GM08714 (cell line): ENCODE measurements around the gene OCEL1.
A peak's percentile ranks its signal among the peaks of the same experiment; 100 is the strongest.
"Not testable (repeated sequence)": the region's sequence is repeated elsewhere in the genome, so short reads cannot be mapped to it uniquely, and the experiment has no call there.

ENCODE experiments used
- H3K4me3 ChIP-seq: fragments of 200-500 bp; sonication (Bioruptor generic); 2 replicates; pipeline ENCODE4 v1.5.1; 2014; ENCODE audit warnings: mild to moderate bottlenecking, low read length, inconsistent platforms
- ZNF274 ChIP-seq: IDR thresholded peaks from 2 replicates; pipeline ENCODE4 v1.6.1; 2012; ENCODE audit warnings: mild to moderate bottlenecking, low read depth, low read length

Gene OCEL1

DNA sequence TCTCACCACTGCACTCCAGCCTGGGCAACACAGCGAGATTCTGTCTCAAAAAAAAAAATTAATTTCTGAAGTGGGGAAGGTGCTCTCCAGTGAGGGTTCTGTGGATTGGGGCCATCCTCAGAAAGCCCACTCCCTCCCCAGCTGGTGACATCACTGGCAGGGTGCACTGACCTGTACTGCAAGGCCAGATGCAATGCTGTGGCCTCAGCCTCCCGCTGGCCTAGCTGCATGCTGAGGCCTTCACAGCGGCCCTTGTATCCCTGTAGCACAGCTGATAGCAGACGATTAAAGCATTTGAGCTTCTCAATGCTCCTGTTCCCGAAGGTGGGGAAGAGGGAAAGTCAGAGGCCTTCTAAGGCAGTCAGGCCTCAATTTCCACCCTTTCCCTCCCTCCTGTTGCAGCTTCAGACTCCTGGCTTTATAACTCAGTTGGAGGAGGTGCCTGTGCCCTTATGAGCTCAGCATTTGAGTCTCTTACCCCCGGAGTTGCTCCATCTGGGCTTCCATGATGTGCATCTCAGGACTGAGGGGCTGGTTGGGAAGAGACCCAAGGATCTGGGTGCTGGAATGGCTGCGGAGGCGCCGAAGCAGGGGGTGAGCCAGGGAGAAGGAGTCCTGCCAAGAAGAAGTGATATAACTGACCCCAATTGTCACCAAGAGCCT, 33.2 kb downstream of the OCEL1 start:
- TF ChIP-seq ZNF274, result no peak
- no peak overlapping the region for H3K4me3 ChIP-seq

DNA sequence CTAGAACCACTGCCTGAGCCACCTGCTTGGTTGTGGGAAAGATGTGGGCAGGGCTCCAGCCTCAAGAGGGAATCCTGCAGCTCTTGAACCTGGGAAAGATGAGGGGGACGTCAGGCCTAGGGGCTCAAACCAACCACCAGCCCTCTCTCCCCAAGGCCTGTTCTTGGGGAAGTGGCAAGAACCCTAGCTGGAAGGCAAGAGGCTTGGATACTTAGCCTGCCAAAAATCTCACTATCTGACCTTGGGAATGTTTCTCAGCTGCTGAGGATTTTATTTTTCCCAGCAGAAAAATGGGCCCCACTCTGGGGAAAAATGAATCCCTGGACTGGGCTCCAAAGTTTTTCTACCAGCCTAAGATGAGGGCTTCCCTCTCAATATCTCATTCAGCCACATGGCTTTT, 33.9 kb downstream of the OCEL1 start:
- no peak overlapping the region for H3K4me3 ChIP-seq
- TF ChIP-seq ZNF274, result no peak

DNA sequence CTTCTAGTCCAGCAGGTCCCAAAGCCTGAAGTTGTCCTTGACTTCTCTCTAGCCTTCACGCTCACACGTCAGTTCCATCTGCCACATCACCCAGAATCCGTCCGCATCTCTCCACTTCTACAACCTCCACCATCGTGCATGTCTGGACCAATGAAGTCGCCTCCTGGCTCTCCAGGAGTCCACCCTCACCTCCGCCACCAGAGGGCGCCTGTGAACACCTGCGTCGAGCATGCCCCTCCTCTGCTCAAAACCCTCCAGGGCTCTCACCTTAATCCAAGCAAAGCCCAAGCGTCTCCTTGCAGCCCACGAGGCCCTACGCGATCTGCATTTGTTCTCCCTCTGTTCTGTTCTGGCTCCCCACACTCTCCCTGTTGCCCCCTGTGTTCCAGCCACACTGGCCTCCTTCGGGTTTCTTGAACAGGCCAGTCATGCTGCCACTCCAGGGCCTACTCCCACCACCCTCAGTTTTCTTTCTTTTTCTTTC, 34.9 kb downstream of the OCEL1 start:
- TF ChIP-seq ZNF274, result no peak

DNA sequence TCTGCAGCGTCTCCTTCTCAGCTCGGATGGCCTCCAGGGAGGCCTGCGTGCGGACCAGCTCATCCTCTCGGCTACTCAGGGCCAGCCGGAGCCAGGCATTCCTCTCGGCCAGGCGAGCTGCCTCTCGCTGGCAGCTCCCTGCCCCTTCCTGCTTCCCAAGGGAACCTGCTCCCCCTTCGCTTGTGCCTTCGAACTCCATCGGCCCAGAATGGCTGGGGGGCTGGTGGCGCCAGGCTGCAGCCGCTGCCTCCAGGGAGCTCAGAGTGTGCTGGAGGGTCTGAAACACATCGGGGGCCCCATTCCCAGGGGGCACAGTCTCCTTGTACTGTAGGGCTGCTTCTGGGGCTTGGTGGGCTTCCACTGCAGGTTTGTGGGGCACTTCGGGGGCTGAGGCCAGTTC, 36.5 kb downstream of the OCEL1 start:
- TF ChIP-seq ZNF274, result no peak
- no peak overlapping the region for H3K4me3 ChIP-seq

More for the DNA sequence above, 34.9 kb downstream of the OCEL1 start:
- H3K4me3 ChIP-seq, result no peak overlapping the region

DNA sequence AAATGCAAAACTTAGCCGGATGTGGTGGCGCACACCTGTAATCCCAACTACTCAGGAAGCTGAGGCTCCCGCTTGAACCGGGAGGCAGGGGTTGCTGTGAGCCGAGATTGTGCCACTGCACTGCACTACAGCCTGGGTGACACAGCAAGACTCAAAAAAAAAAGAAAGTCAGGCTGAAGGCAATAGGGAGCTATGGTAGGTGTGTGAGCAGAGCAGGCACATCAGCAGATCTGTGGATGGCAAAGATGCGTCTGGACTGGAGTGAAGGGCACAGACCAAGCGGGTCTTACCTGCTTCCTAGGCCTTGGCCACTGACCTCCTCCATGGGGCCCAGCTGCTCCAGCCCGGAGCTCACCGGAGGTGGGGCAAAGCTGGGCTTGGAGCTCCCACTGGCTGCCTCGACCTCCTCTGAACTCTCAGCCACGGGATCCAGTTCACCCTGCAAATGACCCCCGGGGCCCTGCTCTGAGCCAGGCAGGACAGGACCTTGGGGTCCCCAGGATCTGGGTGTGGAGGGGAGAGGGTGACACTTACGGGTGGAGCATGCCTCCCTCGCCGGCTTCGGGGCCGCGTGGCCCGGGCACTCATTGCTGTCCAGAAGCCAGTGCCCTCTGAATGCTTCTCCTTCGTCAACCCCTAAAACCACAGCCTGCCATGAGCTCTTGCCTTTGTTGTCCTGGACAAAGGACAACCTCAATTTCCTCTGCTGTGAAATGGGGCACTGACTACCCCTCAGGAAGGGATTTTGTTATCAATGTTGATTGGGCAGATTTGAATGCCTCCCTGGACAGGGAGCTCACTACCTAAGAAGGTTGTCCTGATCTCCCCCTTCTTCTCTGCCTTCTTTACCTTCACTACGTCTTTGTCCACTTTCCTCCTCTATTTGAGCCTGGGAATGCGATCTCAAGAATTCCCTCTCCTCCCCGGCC, 38.0 kb downstream of the OCEL1 start:
- H3K4me3 ChIP-seq, result no peak overlapping the region
- no peak for TF ChIP-seq ZNF274

DNA sequence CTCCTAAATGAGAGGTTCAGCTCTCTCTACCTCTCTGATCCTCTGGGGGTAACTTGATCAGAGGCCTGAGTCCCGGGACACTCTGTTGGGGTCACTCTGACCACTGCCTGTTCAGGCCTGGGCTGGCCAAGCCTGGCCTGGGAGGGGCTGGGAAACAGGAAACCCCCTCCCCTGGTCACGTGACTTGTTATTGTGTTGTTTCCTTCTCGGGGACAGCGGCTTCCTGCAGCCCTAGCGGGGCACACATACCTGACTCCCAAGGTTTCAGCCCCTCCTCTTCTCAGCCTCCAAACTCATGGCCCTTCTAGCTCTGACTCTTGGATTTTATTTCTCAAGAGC, 38.6 kb downstream of the OCEL1 start, which contains the start of gene USHBP1:
USHBP1 (minus strand) TSS at position 105 of the 339 bp plus-strand sequence. CDS start 446 bp downstream, outside the sequence.
- TF ChIP-seq ZNF274, result no peak
- no peak within 1 kb of the TSS for H3K4me3 ChIP-seq

DNA sequence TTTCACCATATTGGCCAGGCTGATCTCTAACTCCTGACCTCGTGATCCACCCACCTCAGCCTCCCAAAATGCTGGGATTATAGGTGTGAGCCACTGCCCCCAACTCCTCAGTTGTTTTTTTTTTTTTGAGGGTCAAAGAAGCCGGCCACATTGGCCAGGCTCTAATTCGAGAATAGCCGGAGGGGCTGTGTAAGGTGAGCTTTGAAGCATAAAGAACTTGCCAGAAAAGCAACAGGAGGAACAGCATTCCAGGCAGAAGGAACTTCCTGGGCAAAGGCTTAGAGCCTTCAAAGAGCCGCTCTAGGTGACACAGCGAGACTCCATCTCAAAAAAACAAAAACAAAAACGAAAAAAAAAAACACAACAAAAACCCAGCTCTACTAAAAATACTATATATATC, 40.0 kb downstream of the OCEL1 start:
- TF ChIP-seq ZNF274, result no peak
- peak overlapping the region; percentile 36; the same call in 1 of the 2 replicates for H3K4me3 ChIP-seq

DNA sequence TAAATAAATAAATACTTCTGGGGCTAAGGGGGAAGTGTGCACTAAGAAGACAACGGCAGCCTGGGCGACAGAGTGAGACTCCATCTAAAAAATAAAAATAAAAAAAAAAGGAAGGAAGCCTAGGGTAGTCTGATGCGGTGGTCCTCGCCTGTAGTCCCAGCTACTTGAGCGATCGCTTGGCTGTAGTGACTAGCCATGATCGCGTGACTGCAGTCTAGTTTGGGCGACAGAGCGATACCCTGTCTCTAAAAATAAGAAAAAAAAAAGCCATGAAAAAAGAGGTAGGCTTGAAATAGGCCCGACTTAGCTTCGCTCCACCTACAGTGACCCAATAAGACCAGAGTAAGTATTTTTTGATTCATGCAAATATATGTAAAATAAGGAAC, 40.6 kb downstream of the OCEL1 start:
- TF ChIP-seq ZNF274, result no peak
- H3K4me3 ChIP-seq, result peak overlapping the region; percentile 36; the same call in 1 of the 2 replicates

DNA sequence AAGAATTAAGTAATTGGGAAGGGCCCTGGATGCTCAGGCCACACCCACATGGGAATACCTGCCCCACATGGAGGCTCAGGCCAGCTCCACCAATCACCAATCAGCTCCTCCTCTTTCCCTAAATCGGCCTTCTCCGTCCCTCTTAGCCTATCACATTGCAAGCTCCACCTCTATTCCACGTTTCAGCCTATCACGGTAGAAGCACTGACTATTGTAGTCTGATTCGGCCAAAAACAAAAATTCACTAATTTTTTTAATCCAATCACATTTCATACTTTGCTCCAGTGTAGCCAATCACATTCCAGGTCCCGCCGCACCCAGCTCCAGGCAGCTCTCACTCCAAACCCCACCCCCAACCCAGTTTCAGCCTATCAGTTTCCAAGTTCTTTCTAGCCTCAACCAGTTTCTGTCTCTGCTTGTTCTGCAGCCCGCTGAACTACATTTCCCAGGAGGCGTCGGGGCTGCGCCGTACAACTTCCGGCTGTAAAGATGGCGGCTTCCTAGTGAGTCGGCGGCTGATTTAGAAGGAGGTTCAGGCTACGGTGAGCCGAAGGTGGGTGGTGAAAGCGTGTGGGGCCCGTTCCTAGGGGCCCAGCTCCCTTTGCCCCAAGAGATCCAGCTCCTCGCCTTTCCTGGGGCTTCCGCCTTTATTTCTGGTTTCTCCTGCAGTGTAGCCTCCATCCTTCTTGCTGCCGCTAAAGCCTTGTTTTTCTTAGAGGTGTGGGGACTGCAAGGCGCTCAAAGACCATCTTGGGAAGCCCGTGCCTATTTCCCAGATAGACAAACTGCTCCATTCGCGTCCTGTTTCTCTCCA, 41.2 kb downstream of the OCEL1 start, which contains the start of gene BABAM1:
BABAM1 (plus strand) TSS at position 469 of the 814 bp plus-strand sequence. CDS start 1,364 bp downstream, outside the sequence.
- TF ChIP-seq ZNF274, result no peak
- peak within 1 kb of the TSS; percentile 95 for H3K4me3 ChIP-seq

DNA sequence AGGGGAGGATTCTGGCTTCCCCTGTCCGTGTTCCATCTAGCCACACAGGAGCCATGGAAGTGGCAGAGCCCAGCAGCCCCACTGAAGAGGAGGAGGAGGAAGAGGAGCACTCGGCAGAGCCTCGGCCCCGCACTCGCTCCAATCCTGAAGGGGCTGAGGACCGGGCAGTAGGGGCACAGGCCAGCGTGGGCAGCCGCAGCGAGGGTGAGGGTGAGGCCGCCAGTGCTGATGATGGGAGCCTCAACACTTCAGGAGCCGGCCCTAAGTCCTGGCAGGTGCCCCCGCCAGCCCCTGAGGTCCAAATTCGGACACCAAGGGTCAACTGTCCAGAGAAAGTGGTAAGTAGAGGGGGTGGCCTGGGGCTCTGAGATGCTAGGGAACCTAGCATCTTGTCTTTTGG, 42.7 kb downstream of the OCEL1 start:
- TF ChIP-seq ZNF274, result no peak
- no peak overlapping the region; the same call in 1 of the 2 replicates for H3K4me3 ChIP-seq

DNA sequence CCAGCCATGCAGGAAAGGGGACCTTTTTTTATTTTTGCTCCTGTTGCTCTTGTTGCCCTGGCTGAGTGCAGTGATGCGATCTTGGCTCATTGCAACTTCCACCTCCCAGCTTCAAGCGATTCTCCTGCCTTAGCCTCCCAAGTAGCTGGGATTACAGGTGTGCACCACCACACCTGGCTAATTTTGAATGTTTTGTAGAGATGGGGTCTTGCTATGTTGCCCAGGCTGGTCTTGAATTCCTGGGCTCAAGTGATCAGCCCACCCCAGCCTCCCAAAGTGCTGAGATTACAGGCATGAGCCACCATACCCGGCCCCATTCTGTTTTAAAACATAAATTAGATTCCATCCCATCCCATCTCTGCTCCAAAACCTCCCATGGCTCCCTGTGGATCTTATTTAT, 48.9 kb downstream of the OCEL1 start:
- not testable (repeated sequence) for H3K4me3 ChIP-seq

DNA sequence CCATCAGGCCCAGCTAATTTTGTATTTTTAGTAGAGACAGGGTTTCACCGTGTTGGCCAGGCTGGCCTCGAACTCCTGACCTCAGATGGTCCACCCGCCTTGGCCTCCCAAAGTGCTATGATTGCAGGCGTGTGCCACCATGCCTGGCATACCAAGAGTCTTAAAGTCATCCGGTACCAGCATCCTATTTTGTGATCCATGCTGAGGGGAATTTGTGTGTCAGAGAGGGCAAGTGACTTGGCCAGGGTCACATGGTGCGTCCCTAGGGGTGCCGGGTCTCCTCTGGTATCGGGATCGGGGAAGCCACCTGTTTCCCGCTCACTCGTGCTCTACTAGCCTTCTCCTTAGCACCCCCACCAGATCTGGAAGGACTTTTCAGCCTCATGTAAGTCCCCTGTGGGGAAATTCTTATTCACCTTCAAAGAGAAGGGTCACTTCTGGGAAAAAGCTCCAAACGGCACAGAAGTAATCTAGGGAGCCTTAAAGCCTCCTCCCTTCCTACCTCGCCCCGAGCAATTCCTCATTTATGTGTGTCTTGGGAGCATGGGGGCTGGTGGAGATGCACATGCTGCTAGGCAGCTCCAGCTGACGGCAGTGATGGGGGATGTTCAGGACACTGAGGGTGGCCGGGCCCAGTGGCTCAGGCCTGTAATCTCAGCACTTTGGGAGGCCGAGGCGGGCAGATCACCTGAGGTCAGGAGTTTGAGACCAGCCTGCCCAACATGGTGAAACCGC, 49.6 kb downstream of the OCEL1 start:
- no peak for TF ChIP-seq ZNF274
- no peak overlapping the region for H3K4me3 ChIP-seq
